Measurements from ENCODE around the gene PHF21A.

The PHF21A gene

GRCh38 chr11:46072172-46072964, 48.9 kb downstream of the PHF21A start:
- DNase-seq = no peak

DNA sequence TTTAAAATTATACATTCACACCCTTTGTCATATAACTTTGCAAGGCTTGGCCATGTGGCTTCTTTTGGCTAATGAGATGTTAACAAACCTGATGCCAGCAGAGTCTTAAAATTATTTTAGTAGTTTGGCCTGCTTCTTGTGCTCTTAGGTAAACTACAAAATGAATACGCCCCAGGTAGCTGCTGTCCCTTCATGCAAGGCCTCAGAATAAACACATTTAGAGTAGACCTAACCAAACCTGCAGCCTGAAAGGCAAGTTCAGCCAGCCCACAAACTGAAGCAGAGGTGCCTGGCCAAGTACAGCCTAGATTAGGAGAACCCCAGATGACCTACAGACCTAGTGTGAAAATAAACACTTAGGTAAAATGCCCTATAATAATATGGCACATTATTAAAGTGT, 50.2 kb downstream of the PHF21A start:
- no peak for DNase-seq

DNA sequence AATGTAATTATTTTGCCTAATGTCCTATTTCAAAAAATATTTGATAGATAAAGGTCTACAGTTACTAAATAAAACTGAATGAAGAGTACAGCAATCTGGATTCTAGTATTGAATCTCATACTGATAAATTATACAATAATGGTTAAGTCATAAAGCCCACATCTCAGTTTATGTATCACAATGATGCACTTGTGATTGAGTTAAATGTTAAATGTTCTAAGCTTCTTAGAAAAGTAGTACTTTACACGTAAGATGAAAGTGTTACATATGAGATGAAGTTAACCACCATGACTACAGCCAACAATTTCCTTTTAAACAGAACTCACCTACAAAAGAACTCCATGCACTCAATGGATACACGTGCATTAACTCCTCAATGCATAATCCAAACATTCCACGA, 51.7 kb downstream of the PHF21A start:
- DNase-seq = no peak

GRCh38 chr11:46066335-46066734, 54.9 kb downstream of the PHF21A start:
- DNase-seq = no peak

GRCh38 chr11:46065681-46066080, 55.6 kb downstream of the PHF21A start:
- no peak for DNase-seq

- DNase-seq = no peak
Observed at GRCh38 chr11:46064221-46064620, 57.0 kb downstream of the PHF21A start.

- no peak for DNase-seq
Observed at GRCh38 chr11:46063138-46063537, 58.1 kb downstream of the PHF21A start.

DNA sequence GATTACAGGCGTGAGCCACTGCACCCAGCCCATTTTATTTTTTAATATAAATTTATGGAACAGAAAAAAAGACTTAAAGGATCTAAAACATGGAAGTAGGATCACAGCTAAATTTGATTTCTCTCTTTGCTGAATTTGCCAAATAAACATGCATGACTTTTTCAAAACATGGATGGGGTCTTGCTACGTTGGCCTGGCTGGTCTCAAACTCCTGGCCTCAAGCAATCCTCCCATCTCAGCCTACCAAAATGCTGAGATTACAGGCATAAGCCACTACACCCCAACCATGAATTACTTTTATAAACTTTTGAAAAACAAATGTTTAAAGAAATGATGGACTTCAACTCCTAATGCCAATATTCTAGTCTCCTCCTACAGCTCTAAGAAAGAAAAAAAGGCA, 61.2 kb downstream of the PHF21A start:
- no peak for DNase-seq

GRCh38 chr11:46057489-46057888, 63.8 kb downstream of the PHF21A start:
- DNase-seq = no peak

DNA sequence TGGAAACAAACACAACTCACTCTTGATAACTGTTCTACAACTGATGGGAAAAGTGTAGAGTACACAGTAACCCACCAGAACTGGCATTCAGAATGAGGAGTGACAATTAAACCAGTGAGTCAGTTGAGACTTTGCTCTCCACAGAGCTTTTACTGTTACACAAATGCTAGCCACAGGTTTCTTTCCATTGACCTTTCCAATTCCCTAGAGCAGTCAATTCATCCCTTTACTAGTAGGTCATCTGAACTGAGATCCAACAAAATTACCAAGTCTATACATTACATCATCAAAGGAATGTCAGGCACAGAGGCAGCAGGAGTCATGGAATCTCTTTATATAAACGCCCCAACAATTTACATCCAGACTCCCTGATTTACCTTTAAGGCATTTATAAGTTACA, 65.9 kb downstream of the PHF21A start:
- no peak for DNase-seq

- no peak for DNase-seq
Observed at GRCh38 chr11:46051102-46051501, 70.2 kb downstream of the PHF21A start.

GRCh38 chr11:46050662-46051061, 70.6 kb downstream of the PHF21A start:
- DNase-seq = no peak

GRCh38 chr11:46050003-46050461, 71.2 kb downstream of the PHF21A start:
- DNase-seq = no peak

GRCh38 chr11:46049325-46049897, 71.8 kb downstream of the PHF21A start:
- DNase-seq = no peak

DNA sequence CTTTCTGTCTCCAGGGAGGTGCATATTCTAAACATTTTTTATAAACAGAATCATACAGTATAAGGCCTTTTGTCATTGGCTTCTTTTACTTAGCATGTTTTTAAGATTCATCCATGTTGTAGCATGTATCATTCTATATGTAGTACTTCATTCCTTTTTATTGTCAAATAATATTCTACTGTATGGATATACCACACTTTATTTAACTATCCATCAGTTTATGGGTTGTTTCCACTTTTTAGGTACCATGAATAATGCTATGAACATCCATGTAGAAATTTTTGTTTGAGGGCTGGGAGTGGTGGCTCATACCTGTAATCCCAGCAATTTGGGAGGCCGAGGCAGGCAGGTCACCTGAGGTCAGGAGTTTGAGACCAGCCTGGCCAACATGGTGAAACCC, 73.1 kb downstream of the PHF21A start:
- no peak for DNase-seq

DNA sequence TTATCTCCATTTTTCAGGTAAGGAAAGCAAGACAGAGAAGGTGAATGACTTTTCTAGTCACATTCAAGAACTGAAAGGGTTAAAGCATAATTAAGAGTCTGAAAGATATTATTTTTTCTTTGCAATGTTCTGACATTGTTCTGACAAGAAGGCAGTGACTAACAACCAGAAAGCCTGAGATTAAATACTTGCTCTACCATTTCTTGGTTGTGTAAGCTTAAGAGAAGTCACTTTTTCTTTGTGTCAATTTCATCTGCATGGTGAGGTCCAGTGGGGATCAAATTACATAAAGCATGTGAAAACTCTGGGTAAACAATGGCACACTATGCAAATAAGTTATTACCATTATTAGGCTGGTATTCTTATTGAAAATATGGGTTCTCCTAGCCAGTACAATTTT, 73.7 kb downstream of the PHF21A start:
- no peak for DNase-seq

DNA sequence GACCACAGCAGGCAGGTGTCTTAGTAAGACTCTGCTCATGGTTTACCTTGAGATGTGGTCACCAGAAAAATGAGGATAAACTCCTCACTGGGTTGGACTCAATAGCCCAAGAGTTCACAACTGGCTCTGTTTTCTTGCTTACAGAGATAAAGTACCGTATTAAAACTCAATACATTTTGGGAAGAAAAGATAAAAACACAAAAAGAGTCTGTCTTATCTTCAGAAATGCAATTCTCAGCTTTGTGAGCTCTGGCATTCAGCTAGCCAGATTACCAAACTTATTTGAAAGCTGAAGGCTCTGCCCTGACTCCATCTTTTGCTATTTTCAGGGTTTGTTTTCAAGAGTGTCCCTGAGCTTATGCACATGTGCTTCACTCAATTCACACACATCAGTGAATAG, 75.4 kb downstream of the PHF21A start:
- no peak for DNase-seq

DNA sequence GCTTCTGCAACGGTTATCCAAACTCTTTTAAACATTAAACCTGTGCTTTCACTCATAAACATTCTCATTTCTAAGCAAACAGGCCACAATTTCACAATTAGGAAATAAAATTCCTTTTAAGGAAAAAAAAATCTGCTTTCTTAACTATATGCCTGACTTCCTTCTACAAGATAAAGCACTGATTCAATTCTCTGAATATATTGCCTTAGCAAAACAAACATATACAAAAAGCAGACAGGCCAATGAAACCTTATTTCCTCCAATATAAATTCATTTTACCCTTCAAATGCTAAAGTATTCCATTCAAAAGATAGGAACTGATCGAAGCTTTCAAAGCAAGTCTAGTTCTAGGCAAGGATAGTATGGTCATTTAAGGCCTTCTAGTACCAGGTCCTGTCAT, 76.7 kb downstream of the PHF21A start:
- DNase-seq = no peak

- no peak for DNase-seq
Observed at GRCh38 chr11:46039990-46040389, 81.3 kb downstream of the PHF21A start.

GRCh38 chr11:46038529-46038928, 82.7 kb downstream of the PHF21A start:
- DNase-seq = no peak

GRCh38 chr11:46036969-46037368, 84.3 kb downstream of the PHF21A start:
- no peak for DNase-seq

GRCh38 chr11:46036009-46036408, 85.2 kb downstream of the PHF21A start:
- no peak for DNase-seq

DNA sequence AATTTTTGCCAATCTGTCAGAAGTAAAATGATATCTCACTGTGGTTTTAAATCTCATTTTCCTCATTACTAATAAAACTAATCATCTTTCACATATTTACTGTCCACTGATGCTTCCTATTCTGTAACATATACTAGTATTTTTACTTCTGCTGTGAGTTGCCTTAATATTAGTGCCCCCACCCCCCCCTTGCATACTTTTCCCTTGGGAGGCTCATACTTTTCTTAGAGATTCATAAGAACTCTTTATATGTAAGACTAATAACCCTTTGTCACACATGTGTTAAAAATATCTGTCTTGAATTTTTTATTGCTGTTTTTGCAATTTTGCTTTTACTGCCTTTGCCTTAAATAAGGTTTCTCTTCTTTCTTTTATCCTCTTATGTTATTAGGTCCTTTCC, 87.2 kb downstream of the PHF21A start:
- no peak for DNase-seq

DNA sequence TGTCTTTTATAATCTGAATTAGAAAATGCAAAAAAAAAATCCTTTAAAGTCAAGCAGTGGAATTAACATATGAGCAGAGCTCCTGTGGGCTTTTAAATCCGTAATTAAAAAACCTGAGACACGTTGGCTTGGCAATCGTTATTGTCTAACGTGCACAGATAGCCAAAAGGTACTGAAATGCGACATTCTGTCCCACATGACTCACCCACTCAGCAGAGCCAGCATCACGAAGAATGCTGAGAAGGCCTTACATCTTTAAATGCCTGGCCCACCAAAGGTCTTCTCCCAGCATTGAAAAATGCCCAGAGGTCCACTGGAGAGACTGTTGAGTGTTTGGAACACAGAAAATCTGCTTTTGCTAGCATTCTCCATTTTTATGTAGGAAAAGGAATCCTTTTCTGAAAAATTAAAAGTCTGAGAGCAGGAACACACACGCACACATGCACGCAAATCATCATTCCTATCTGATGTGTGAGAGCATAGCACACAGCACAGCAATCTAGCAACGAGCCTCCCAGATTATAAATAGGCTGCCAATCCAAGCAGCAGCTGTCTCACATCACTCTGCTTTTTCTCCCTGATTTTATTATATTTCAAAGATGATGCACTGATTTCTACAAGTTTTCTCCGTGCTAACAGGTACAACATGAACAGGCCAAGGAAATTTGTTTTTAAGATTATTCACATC, 94.5 kb downstream of the PHF21A start:
- no peak for DNase-seq

Data from NCI-H1694 (cell line).